ENCODE data around the gene ATXN10. TPM values are rescaled to one million over a fixed set of nuclear protein-coding genes. Genes with fewer than 3 reads are reported as not detected.

Gene ATXN10
- total and polyA plus RNA-seq, 2 donors (not counting 1 experiment from before 2014, with no cell fraction given), result 52.3 to 95.5 TPM

DNA sequence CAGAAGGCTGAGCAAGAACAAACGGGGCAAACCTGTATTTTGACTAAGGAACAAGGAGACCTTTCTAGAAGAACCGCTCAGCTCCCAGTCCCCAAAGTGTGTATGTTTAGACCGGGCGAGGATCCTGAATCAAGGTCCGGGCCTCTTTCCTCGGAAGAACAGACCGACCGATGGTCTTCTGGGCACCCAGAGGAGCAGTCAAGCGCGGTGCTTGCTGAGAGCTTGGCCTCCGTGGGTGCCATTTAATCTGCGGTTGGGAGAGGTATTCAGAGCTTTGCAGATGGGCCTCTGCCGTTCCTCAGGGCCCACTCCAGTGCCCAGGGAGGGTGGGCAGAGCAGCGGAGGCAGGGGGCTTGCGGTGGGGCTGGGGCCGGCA is 26.5 kb upstream of the ATXN10 start:
- peaks cover 0 to 36% (median 9%) of the 10 kb centered on the region in 4 experiments for H3K27me3 ChIP-seq (replicated peaks in 1 of 4; ENCODE audit: control extremely low read depth in 1 of 4, control insufficient read depth in 3 of 4, insufficient read depth in 4 of 4, low read length in 3 of 4)
- H3K27ac ChIP-seq (ENCODE audit: low read length in 2 of 2), result no peak overlapping the region
- 52% methylated on average over 16 of the region's 16 CpGs for WGBS (ENCODE audit: insufficient coverage)
- H3K4me2 ChIP-seq (replicated peaks; ENCODE audit: low read depth, low read length, poor library complexity, severe bottlenecking), result peak overlapping the region; percentile 52
- peaks cover 6% of the 10 kb centered on the region for H3K4me1 Mint-ChIP-seq
- no peak overlapping the region for H3K4me3 ChIP-seq (ENCODE audit: control extremely low read depth in 1 of 5, extremely low read depth in 1 of 5, insufficient read depth in 1 of 5, low read depth in 2 of 5, low read length in 4 of 5)
- peak overlapping the region; percentile 55 for H2AFZ ChIP-seq (ENCODE audit: insufficient read depth, low read depth, low read length, poor library complexity, severe bottlenecking)
- no peak overlapping the region for H3K4me3 Mint-ChIP-seq
- intact Hi-C loops (cut with micrococcal nuclease), result loop anchor here (1.0 kb wide), 1 partner anchor 219 kb away; no protein-coding TSS in a partner anchor
- peaks cover 49% of the 10 kb centered on the region for H3K27me3 Mint-ChIP-seq
- no peak overlapping the region for H3K27ac Mint-ChIP-seq
- no peaks in the 10 kb centered on the region for H3K9me3 Mint-ChIP-seq (ENCODE audit: insufficient read depth)
- H3K9me3 ChIP-seq (ENCODE audit: control extremely low read depth in 1 of 3, control insufficient read depth in 2 of 3, insufficient read depth in 1 of 3, low read length in 2 of 3), result peaks cover 0 to 7% (median 0%) of the 10 kb centered on the region in 3 donors
- H3K9ac ChIP-seq (ENCODE audit: low read length), result no peak overlapping the region
- POLR2A ChIA-PET, result no interaction called here
- H3K4me1 ChIP-seq (ENCODE audit: control insufficient read depth in 2 of 2, insufficient read depth in 2 of 2, low read length in 2 of 2), result peaks cover 7 to 8% of the 10 kb centered on the region in 2 donors
- TF ChIP-seq, protein P1, sequence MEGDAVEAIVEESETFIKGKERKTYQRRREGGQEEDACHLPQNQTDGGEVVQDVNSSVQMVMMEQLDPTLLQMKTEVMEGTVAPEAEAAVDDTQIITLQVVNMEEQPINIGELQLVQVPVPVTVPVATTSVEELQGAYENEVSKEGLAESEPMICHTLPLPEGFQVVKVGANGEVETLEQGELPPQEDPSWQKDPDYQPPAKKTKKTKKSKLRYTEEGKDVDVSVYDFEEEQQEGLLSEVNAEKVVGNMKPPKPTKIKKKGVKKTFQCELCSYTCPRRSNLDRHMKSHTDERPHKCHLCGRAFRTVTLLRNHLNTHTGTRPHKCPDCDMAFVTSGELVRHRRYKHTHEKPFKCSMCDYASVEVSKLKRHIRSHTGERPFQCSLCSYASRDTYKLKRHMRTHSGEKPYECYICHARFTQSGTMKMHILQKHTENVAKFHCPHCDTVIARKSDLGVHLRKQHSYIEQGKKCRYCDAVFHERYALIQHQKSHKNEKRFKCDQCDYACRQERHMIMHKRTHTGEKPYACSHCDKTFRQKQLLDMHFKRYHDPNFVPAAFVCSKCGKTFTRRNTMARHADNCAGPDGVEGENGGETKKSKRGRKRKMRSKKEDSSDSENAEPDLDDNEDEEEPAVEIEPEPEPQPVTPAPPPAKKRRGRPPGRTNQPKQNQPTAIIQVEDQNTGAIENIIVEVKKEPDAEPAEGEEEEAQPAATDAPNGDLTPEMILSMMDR (IDR thresholded peaks at IDR 0.05), result no peak
- TF ChIP-seq EZH2 (IDR thresholded peaks at IDR 0.05; ENCODE audit: borderline replicate concordance, insufficient read depth, low read depth, low read length, poor library complexity, severe bottlenecking), result no peak
- CTCF ChIA-PET, result interaction anchor here (0.6 to 2.8 kb wide), 15 partner anchors 10 to 1703 kb away, joined by 3 to 25 read pairs (median 3); no protein-coding TSS in a partner anchor
- H4K20me1 ChIP-seq (ENCODE audit: control insufficient read depth, insufficient read depth, low read length, poor library complexity, severe bottlenecking), result no peaks in the 10 kb centered on the region
- no peak for DNase-seq
- ATAC-seq (ENCODE audit: low read depth), result no peak
- no peaks in the 10 kb centered on the region for H3K79me2 ChIP-seq (ENCODE audit: control insufficient read depth, insufficient read depth, low read length)
- no peaks in the 10 kb centered on the region for H3K36me3 ChIP-seq (replicated peaks in 1 of 2; ENCODE audit: control extremely low read depth in 1 of 2, control insufficient read depth in 1 of 2, extremely low read depth in 1 of 2, insufficient read depth in 2 of 2, low read length in 1 of 2)

DNA sequence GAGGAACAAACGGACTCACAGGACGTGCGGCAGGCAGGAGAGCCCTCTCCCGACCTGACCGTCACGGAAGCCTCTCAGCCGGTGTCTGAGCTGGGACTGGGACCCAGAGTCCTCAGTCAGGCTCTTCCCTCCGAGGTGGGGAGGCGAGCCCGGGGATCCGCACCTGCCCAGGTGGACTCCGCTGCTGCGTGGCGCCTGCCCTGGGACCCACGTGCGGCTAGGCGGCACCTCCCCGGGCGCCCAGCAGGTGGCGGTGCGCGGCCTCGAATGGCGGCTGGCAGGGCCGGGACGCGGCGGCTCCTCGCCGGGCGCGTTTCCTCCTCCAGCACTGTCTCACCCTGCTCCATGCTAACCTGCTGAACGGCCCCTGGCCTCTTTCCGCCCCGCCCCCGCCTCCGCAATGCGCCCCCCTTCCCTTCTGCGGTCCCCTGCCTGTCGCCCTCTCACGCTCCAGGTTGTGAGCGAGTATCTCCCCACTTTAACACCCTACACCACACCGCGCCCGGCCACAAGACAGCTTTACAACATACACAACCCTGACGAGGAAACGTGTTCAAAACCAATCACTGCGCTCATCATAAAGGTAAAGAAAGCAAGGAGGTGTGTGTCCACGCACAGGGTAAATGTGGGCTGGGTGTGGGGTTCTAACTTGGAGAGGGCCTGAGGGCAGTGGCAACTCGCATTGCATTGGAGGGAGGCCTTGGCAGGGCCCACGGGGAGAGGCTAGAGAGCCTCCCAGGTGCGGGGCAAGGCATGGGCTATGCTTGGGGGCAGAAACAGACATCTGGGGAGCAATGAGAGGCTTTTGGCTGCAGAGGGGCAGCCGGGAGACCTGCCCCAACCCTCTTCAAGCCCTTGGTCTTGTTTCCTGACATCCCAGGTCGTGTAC is 25.9 kb upstream of the ATXN10 start:
- Mint-ChIP-seq H3K4me1 (peaks cover 6% of the 10 kb centered on the region), H3K4me3 (no peak overlapping the region), H3K9me3 (ENCODE audit: insufficient read depth) (no peaks in the 10 kb centered on the region), H3K27me3 (peaks cover 54% of the 10 kb centered on the region), H3K27ac (no peak overlapping the region)
- 19% methylated on average over 49 of the region's 54 CpGs for WGBS (ENCODE audit: insufficient coverage)
- POLR2A ChIA-PET, result no interaction called here
- peak; percentile 95 for ATAC-seq (ENCODE audit: low read depth)
- Histone ChIP-seq H3K4me2 (replicated peaks; ENCODE audit: low read depth, low read length, poor library complexity, severe bottlenecking) (peak overlapping the region; percentile 52), H3K4me1 (ENCODE audit: control insufficient read depth in 2 of 2, insufficient read depth in 2 of 2, low read length in 2 of 2) (peaks cover 7 to 8% of the 10 kb centered on the region in 2 donors), H3K9me3 (ENCODE audit: control extremely low read depth in 1 of 3, control insufficient read depth in 2 of 3, insufficient read depth in 1 of 3, low read length in 2 of 3) (peaks cover 0 to 7% (median 0%) of the 10 kb centered on the region in 3 donors), H3K4me3 (ENCODE audit: control extremely low read depth in 1 of 5, extremely low read depth in 1 of 5, insufficient read depth in 1 of 5, low read depth in 2 of 5, low read length in 4 of 5) (no peak overlapping the region), H4K20me1 (ENCODE audit: control insufficient read depth, insufficient read depth, low read length, poor library complexity, severe bottlenecking) (no peaks in the 10 kb centered on the region), H3K27me3 (replicated peaks in 1 of 4; ENCODE audit: control extremely low read depth in 1 of 4, control insufficient read depth in 3 of 4, insufficient read depth in 4 of 4, low read length in 3 of 4) (peaks cover 0 to 30% (median 8%) of the 10 kb centered on the region in 4 experiments), H3K9ac (ENCODE audit: low read length) (no peak overlapping the region), H3K36me3 (replicated peaks in 1 of 2; ENCODE audit: control extremely low read depth in 1 of 2, control insufficient read depth in 1 of 2, extremely low read depth in 1 of 2, insufficient read depth in 2 of 2, low read length in 1 of 2) (no peaks in the 10 kb centered on the region), H2AFZ (ENCODE audit: insufficient read depth, low read depth, low read length, poor library complexity, severe bottlenecking) (peak overlapping the region; percentile 55), H3K79me2 (ENCODE audit: control insufficient read depth, insufficient read depth, low read length) (no peaks in the 10 kb centered on the region), H3K27ac (ENCODE audit: low read length in 2 of 2) (no peak overlapping the region)
- DNase-seq, result peak; percentile 80
- intact Hi-C loops (cut with micrococcal nuclease), result loop anchor here (1.0 kb wide), 1 partner anchor 219 kb away; no protein-coding TSS in a partner anchor
- TF ChIP-seq EZH2 (IDR thresholded peaks at IDR 0.05; ENCODE audit: borderline replicate concordance, insufficient read depth, low read depth, low read length, poor library complexity, severe bottlenecking), result no peak
- TF ChIP-seq, protein P1 (IDR thresholded peaks at IDR 0.05), result peak; percentile 98
- CTCF ChIA-PET, result interaction anchor here (0.7 to 2.8 kb wide), 14 partner anchors 10 to 361 kb away, joined by 3 to 25 read pairs (median 4); no protein-coding TSS in a partner anchor
